ENCODE measurements around the gene RPS6KC1. TPM values are rescaled to one million over a fixed set of nuclear protein-coding genes. Genes with fewer than 3 reads are reported as not detected.

RPS6KC1 gene
- total RNA-seq, 1 experiment from 2014 or later: 16.9 TPM

GRCh38 chr1:213107613-213108012 is 56.6 kb downstream of the RPS6KC1 start:
- peaks cover 0 to under 1% of the 10 kb centered on the region in 2 experiments; a peak in 2 of 5 replicates for H3K9me3 Mint-ChIP-seq
- H2AFZ ChIP-seq (ENCODE audit: low read length): no peak overlapping the region
- no peak for DNase-seq

More at GRCh38 chr1:213107613-213108012, 56.6 kb downstream of the RPS6KC1 start:
- Histone ChIP-seq H4K8ac (replicated peaks; ENCODE audit: insufficient read length, low read depth, low read length) (no peak overlapping the region), H3K4me2 (ENCODE audit: insufficient read depth, insufficient read length, low read length) (no peak overlapping the region), H3T11ph (ENCODE audit: low read length) (no peak overlapping the region), H3K56ac (ENCODE audit: insufficient read length, low read depth, low read length) (no peak overlapping the region), H2BK120ac (ENCODE audit: low read depth, low read length, poor library complexity, severe bottlenecking) (no peak overlapping the region), H2BK20ac (ENCODE audit: low read depth, low read length, poor library complexity, severe bottlenecking) (no peak overlapping the region), H3K9me3 (ENCODE audit: control insufficient read depth, low read depth, low read length) (no peaks in the 10 kb centered on the region), H3K23me2 (ENCODE audit: insufficient read length, low read depth, low read length, poor library complexity, severe bottlenecking) (no peaks in the 10 kb centered on the region), H3K23ac (ENCODE audit: insufficient read length, low read depth, low read length) (no peak overlapping the region), H3K27ac (ENCODE audit: insufficient read length, low read depth, low read length) (no peak overlapping the region), H2BK5ac (ENCODE audit: insufficient read length, low read length) (no peak overlapping the region), H3K4ac (ENCODE audit: low read depth, low read length) (no peak overlapping the region), H4K5ac (ENCODE audit: insufficient read length, low read depth, low read length) (no peak overlapping the region), H4K91ac (ENCODE audit: insufficient read length, low read depth, low read length) (no peak overlapping the region), H3K27me3 (ENCODE audit: insufficient read depth, low read length) (no peaks in the 10 kb centered on the region), H3K4me1 (ENCODE audit: insufficient read depth, low read length) (no peaks in the 10 kb centered on the region; the same call in 1 of the 2 replicates), H2BK12ac (ENCODE audit: insufficient read length, low read depth, low read length) (no peak overlapping the region), H2BK15ac (ENCODE audit: low read depth, low read length) (no peak overlapping the region), H2AK5ac (ENCODE audit: insufficient read length, low read length) (no peak overlapping the region), H3K9ac (ENCODE audit: extremely low read depth, insufficient read length, low read length) (no peak overlapping the region), H3K79me1 (ENCODE audit: insufficient read depth, low read depth, low read length, poor library complexity, severe bottlenecking) (no peaks in the 10 kb centered on the region), H3K14ac (ENCODE audit: insufficient read depth, low read length) (no peak overlapping the region), H4K20me1 (ENCODE audit: control insufficient read depth, insufficient read depth, insufficient read length) (no peaks in the 10 kb centered on the region), H3K79me2 (ENCODE audit: insufficient read depth, low read length) (no peaks in the 10 kb centered on the region), H3K18ac (ENCODE audit: insufficient read length, low read depth, low read length) (no peak overlapping the region)
- Mint-ChIP-seq H3K27me3 (ENCODE audit: low read depth) (no peaks in the 10 kb centered on the region), H3K4me3 (no peak overlapping the region), H3K36me3 (ENCODE audit: insufficient read depth in 1 of 3, low read depth in 3 of 3) (peaks cover 5 to 7% (median 5%) of the 10 kb centered on the region in 3 experiments), H3K4me1 (peaks cover 6 to 7% of the 10 kb centered on the region in 2 experiments), H3K27ac (no peak overlapping the region)
- no CpG with 5 or more reads among the region's 2 CpGs for WGBS (ENCODE audit: extremely low coverage, insufficient read length, low lambda C conversion rate)
- TF ChIP-seq CTCF (conservative IDR thresholded peaks at IDR 0.05): no peak

Measured in H9 (cell line).